NCI-H460 (cell line): Measurements from ENCODE around the gene ORAI2. TPM values are rescaled to one million over a fixed set of nuclear protein-coding genes. Genes with fewer than 3 reads are reported as not detected.

Experiments
- DNase-seq: peaks from one replicate; pipeline ENCODE4 v3.0.0-alpha.2; 2016; ENCODE audit warnings: low read depth; ENCODE audit errors: extremely low read depth
- total RNA-seq: library from RNA; depleted of rRNA; stranded (reverse); fragments of >200 nt; shearing (Covaris generic); gene quantifications from 2 replicates; pipeline ENCODE4 v1.2.3, GENCODE V29; 2014

ORAI2 gene
- total RNA-seq, 1 experiment from 2014 or later, result 5.1 TPM

- no peak for DNase-seq
Observed at GRCh38 chr7:102413091-102413490, 20.3 kb upstream of the ORAI2 start.

- no peak for DNase-seq
Observed at GRCh38 chr7:102413611-102414010, 19.8 kb upstream of the ORAI2 start.

GRCh38 chr7:102415685-102416225 lies 17.6 kb upstream of the ORAI2 start:
- no peak for DNase-seq

- no peak for DNase-seq
Observed at GRCh38 chr7:102416406-102416805, 17.0 kb upstream of the ORAI2 start.

GRCh38 chr7:102417105-102417504 lies 16.3 kb upstream of the ORAI2 start:
- no peak for DNase-seq

- DNase-seq, result no peak
Observed at GRCh38 chr7:102418592-102418991, 14.8 kb upstream of the ORAI2 start.

- DNase-seq, result no peak
Observed at GRCh38 chr7:102421706-102422240, 11.6 kb upstream of the ORAI2 start.

DNA sequence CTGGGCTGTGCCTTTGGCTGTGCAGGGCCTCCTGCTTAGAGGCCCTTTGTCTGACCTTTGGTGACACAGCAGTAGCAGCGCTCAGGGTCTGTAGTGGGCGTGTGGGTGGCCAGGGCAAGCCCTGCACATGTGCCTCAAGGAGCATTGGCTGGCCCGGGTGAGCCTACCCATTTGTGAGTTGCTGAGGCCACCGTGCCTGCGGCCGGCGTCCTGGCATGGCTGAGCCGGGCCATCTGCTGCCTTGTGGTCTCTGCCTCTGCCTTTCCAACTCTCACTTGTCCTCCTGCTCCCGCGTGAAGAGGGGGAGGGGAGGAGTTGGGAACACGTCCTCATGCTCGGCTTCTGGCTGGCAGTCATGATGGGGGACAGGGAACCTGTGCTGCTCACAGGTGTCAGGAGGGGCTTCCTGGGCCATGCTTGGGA lies 9.2 kb upstream of the ORAI2 start:
- no peak for DNase-seq

DNA sequence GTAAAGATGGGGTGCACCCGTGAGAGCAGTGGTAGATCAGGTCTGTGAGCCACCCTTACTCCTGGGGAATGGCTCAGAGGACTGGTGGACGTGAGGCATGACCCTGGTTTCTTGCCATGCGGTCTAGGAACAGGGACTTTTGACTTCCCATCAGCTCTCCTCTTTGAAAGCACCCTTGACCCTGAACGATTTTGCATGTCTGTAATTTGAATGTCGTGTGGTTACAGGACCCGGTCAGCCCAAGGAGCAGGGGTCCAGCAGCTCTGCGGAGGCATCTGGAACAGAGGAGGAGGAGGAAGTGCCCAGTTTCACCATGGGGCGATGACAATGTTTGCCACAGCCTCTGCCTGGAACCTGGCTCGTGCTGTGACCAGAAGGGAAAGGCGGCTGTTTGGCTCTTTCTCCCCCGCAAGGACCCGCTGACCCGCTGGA lies 8.6 kb upstream of the ORAI2 start:
- DNase-seq, result no peak

DNA sequence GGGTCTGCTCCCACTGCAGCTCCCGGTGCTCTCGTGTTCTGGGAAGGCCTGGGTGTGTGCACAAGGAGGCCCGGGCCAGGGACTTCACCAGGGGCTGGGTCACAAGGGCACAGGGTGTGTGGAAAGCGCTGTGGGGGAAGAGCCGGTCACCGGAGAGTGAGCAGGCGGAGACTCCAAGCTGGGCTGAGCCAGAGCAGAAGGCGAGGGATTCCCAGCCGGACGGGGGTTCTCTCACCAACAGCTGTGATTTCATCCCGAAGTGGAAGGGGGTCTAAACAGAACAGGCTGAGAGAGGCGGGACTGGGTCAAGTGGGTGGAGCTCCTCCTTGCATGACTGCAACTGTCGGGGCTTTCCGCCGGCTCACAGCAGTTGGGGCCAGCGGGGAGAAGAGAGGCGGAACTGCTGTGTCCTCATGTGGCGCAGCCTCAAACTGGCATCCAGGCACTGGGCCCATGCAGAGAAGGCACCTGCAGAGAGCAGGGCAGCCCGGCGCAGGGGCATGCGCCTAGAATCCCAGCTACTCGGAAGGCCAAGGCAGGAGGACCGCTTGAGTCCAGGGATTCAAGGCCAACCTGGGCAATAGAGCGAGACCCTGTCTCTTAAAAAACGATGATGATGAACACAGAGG lies 7.6 kb upstream of the ORAI2 start:
- no peak for DNase-seq

- DNase-seq, result no peak
Observed at GRCh38 chr7:102426268-102427018, 6.9 kb upstream of the ORAI2 start.

DNA sequence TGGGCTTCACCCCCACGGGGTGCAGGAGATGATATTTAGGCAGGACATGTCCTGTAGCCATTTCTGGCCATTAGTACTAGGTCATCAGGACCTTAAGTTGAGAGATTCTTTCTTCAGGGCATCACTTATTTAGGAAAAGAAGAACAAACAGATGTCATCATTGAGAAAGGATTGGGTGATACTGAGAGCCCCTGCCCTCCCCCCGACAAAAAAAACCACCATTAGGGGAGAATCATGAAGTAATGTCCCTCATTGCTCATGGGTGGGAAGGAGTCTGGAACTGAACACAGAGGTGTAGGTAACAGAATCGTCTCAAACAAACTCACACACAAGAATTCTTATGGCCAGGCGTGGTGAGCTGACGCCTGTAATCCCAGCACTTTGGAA lies 6.4 kb upstream of the ORAI2 start:
- DNase-seq, result no peak

GRCh38 chr7:102429141-102429899 lies 4.1 kb upstream of the ORAI2 start:
- DNase-seq, result no peak

DNA sequence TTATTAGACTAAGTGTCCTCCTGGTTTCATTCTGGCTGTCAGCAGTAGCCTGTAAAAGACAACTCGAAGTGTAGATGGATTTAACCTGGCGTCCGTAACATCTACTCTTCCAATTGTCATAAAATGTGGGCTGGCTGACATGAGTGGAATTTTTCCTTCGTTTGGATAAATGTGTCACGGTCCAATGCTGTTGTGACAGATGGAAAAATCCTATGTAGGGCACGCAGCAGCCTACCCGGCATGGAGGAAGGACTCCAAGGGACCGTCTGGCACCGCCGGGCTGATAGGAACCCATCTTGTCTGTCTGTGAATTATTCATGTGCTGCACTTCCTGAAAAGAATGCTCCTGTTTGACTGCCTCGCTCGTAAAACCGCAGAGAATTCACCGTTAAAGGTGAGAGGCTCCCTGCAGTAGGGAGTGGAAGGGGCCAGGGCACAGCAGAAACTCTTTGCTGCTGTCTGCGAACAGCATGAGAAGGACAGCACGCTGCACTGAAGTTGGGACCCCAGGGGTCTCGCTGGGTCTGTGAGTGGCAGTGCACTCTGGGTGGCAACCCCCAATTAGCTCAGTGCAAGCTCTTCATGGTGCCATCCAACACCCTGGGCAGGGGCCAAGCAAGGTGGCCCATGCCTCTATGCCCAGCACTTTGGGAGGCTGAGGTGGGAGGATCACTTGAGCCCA lies 1.6 kb upstream of the ORAI2 start:
- no peak for DNase-seq

DNA sequence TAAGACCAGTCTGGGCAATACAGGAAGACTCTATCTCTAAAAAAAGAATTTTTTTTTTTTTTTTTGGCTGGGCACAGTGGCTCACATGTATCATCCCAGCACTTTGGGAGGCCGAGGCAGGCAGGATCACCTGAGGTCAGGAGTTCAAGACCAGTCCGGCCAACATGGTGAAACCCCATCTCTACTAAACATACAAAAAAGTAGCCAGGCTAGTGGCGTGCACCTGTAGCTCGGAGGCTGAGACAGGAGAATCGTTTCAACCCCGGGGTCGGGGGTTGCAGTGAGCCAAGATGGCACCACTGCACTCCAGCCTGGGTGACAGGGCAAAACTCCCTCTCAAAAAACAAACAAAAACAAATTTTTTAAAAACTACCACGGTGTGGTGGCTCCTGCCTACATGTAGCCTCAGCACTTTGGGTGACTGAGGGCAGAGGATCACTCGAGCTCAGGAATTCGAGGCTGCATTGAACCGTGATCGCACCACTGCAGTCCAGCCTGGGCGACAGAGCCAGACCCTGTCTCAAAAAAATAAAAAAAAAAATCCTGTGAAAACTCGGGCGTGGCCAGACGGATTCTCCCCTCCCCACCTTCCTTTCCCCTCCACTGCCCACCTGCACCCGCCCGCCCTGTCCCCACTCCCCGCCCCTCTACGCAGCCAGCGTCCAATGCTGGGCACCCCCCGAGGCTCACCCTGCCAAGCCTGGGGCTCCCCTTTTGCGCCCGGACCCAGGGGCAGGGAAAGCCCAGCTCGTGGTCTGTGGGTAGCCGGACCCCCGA lies 745 bp upstream of the ORAI2 start:
- DNase-seq, result no peak

DNA sequence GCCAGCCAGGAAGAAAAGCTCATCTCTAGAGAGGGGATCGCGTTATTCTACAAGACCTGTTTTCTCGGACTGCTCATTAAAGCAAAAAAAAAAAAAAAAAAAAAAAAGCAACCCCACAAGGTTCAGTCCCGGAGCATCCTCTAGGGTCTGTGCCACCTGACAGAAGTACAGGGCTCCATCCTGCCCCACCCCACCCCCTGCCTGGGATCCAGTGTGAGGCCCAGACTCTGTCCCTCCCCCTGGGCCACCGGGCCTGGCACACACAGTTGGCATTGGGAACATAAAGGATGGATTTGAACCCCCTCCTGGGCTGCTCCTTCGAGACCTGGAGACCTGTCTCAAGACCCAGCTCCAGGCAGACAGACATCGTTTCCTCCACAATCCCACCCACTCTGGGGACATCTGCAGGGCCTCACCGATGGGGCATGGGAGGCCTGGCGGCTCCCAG lies 688 bp downstream of the ORAI2 start:
- DNase-seq, result no peak

DNA sequence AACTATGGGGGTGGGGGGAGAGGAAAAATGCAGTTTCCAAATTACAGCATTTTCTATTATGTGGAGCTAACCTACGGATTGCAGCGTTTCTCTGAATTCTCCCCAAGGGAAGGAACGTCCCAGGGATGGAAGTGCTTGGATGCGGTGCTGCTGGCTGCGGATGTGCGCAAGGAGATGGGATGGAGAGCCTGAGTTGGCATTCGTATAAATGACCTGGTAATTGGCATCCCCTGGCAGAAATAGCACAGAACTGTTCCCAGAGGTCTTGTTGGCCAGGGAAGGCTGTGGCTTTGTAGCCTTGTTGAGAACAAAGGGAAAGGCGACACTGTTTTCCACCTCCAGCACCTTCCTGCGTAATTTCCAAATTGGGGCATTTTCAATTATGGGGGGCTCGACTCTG lies 2.7 kb downstream of the ORAI2 start:
- DNase-seq, result no peak

DNA sequence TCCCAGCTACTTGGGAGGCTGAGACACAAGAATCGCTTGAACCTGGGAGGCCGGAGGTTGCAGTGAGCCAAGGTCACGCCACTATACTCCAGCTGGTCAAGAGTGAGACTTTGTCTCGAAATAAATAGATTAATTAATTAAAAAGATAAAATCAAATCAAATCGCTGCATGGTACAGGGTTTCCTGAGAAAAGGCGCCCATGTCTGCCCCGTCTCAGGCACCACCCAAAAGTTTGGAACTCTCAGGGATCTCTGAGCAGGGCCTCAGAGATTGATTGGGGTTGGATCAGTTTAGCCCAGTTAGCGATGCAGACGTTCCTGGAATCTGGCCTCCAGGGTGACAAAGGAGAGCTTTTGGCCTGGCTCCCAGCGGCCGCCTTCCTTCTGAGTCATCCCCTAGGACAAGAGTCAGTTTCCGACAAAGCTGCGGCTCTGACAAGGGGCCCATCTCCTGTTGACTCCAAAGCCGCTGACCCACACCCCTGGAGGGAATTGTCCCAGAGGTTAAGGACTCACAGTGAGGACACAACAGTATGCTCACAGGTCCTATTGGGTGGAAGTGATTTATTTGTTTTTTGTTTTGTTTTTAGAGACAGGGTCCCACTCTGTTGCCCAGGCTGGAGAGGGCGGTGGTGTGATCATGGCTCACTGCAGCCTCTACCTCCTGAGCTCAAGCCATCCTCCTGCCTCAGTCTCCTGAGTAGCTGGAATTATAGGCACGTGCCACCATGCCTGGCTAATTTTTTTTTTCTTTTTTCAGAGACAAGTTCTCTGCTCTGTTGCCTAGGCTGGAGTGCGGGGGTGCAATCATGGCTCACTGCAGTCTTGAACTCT lies 6.8 kb downstream of the ORAI2 start:
- DNase-seq, result no peak
